ENCODE measurements around the gene TIGD1.

The TIGD1 gene

GRCh38 chr2:232550354-232551249 is at the start of gene TIGD1, which contains the start of gene EIF4E2:
Gene TIGD1 (minus strand): TSS chr2:232550557. CDS start chr2:232549882, 675 bp downstream.
Gene EIF4E2 (plus strand): TSS chr2:232550689. CDS start chr2:232550725, 36 bp downstream.
- in situ Hi-C loops (cut with MboI; ENCODE audit: low sequenced_read_pairs) = no loop called here

- in situ Hi-C loops (cut with MboI; ENCODE audit: low sequenced_read_pairs) = no loop called here
These were observed 47.9 kb upstream of the TIGD1 start for GRCh38 chr2:232598293-232598692.

GRCh38 chr2:232597362-232598079 is 47.2 kb upstream of the TIGD1 start:
- in situ Hi-C loops (cut with MboI; ENCODE audit: low sequenced_read_pairs) = no loop called here

- in situ Hi-C loops (cut with MboI; ENCODE audit: low sequenced_read_pairs) = no loop called here
These were observed 43.6 kb upstream of the TIGD1 start for GRCh38 chr2:232593982-232594381.

GRCh38 chr2:232592772-232593395 is 42.5 kb upstream of the TIGD1 start:
- in situ Hi-C loops (cut with MboI; ENCODE audit: low sequenced_read_pairs) = no loop called here

- in situ Hi-C loops (cut with MboI; ENCODE audit: low sequenced_read_pairs) = no loop called here
These were observed 38.6 kb upstream of the TIGD1 start for GRCh38 chr2:232588680-232589585.

GRCh38 chr2:232588031-232588430 is 37.7 kb upstream of the TIGD1 start:
- in situ Hi-C loops (cut with MboI; ENCODE audit: low sequenced_read_pairs) = no loop called here

GRCh38 chr2:232587512-232587911 is 37.2 kb upstream of the TIGD1 start:
- in situ Hi-C loops (cut with MboI; ENCODE audit: low sequenced_read_pairs) = no loop called here

- in situ Hi-C loops (cut with MboI; ENCODE audit: low sequenced_read_pairs) = no loop called here
These were observed 36.7 kb upstream of the TIGD1 start for GRCh38 chr2:232586943-232587505.

- in situ Hi-C loops (cut with MboI; ENCODE audit: low sequenced_read_pairs) = no loop called here
These were observed 33.9 kb upstream of the TIGD1 start for GRCh38 chr2:232584238-232584637.

GRCh38 chr2:232581725-232582124 is 31.4 kb upstream of the TIGD1 start:
- in situ Hi-C loops (cut with MboI; ENCODE audit: low sequenced_read_pairs) = no loop called here

- in situ Hi-C loops (cut with MboI; ENCODE audit: low sequenced_read_pairs) = no loop called here
These were observed 30.3 kb upstream of the TIGD1 start for GRCh38 chr2:232580648-232580981.

- in situ Hi-C loops (cut with MboI; ENCODE audit: low sequenced_read_pairs) = no loop called here
These were observed 28.3 kb upstream of the TIGD1 start for GRCh38 chr2:232578626-232579025.

- in situ Hi-C loops (cut with MboI; ENCODE audit: low sequenced_read_pairs) = no loop called here
These were observed 27.5 kb upstream of the TIGD1 start for GRCh38 chr2:232577841-232578240.

- in situ Hi-C loops (cut with MboI; ENCODE audit: low sequenced_read_pairs) = no loop called here
These were observed 26.6 kb upstream of the TIGD1 start for GRCh38 chr2:232576995-232577394.

- in situ Hi-C loops (cut with MboI; ENCODE audit: low sequenced_read_pairs) = no loop called here
These were observed 25.0 kb upstream of the TIGD1 start for GRCh38 chr2:232575404-232575746.

GRCh38 chr2:232574674-232575403 is 24.5 kb upstream of the TIGD1 start:
- in situ Hi-C loops (cut with MboI; ENCODE audit: low sequenced_read_pairs) = no loop called here

- in situ Hi-C loops (cut with MboI; ENCODE audit: low sequenced_read_pairs) = no loop called here
These were observed 23.5 kb upstream of the TIGD1 start for GRCh38 chr2:232573771-232574435.

GRCh38 chr2:232573042-232573441 is 22.7 kb upstream of the TIGD1 start:
- in situ Hi-C loops (cut with MboI; ENCODE audit: low sequenced_read_pairs) = no loop called here
